NCI-H1417 treated with DMSO at 0.1 percent for 48 hours (cell line): ENCODE results near the gene HRAS.
A peak's percentile ranks its signal among the peaks of the same experiment; 100 is the strongest.

Experiments used
- DNase-seq: peaks from one replicate; lab custom pipeline; 2025; lab: John Stamatoyannopoulos, UW

Gene HRAS

DNA sequence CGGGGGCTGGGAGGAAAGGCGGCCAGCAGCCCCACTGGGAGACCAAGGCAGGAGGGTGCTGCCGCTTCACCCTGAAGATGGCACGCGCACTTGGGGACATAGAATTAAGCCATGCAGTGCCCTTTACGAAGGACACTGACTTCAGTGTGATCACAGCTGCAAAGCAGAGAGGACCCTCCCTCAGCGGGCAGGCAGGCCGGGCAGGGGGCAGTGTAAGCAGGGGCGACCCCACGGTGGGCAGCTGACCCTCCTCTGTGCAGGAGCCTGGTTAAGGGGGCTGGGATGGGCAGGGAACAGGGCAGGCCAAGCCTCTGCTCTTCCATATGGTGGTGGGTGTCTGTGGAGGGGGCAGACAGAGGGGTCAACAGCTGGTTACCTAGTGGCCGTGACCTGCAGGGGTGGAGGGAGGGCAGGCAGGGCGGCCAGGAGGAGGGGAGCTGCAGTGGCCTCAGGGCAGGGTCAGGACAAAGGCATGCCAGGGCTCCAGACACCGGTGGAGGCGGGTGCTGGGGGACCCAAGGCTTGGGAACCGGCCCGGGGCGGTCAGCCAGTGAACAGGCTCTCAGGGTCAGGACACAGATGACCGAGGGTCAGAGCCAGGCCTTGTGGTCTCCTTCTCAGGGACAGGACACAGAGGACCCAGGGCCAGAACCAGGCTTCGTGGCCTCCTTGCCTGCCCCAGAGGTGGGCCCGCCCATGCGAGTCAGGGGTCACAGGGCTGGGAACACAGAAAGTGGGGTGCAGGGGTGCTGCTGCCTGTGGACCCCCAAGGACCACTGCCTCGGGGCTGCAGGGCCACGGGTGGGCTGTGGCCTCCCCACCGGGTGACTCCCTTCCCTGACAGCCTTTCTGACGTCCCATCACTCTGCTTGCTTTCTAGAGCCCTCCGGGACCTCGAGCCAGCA lies 18.0 kb upstream of the HRAS start:
- DNase-seq, result no peak

DNA sequence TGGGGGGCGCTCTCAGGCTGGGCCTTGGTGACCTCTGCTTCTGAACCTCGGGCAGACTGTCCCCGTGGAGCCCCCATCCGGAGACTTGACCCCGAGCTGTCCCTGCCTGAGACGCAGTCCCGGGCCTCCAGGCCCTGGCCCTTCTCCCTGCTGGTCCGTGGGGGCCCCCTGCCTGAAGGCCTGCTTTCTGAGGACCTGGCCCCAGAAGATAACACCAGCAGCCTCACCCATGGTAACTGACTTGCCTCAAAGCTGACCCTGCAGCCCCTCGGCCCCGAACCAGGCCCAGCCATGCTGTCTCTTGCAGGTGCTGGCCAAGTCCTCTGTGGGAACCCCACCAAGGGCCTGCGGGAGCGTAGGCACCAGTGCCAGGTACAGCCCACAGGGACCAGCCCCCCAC lies 16.2 kb upstream of the HRAS start:
- no peak for DNase-seq

DNA sequence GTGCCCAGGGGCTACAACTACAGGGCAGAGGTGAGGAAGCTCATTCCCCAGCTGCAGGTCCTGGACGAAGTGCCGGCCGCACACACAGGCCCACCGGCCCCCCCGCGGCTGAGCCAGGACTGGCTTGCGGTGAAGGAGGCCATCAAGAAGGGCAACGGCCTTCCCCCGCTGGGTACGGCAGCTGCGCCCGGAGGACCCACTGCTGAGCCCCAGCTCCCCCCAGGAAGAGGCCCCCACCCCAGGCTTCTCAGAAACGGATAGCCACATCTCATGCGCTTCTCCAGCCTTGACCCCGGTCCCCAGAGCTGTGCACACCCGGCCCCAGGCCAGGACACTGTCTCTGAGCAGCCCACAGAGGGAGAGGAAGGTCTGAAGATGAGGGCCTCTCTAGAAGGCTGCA lies 15.8 kb upstream of the HRAS start:
- no peak for DNase-seq

DNA sequence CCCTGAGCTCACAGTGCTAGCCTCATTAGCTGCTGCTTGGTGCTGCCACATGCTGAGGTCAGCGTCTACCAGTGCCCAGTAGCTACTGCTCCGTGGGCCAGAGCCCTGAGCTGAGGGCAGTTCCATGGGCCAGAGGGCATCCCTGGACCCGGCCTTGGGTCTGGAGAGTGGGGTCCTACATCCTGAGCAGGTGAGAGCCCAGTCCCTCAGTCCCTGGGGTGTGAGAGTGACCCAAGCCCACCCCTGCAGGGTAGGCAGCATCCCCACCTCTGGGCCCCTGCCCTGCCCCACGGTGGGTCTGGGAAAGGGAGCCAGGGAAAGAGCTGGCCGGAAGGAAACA lies 15.3 kb upstream of the HRAS start:
- no peak for DNase-seq

DNA sequence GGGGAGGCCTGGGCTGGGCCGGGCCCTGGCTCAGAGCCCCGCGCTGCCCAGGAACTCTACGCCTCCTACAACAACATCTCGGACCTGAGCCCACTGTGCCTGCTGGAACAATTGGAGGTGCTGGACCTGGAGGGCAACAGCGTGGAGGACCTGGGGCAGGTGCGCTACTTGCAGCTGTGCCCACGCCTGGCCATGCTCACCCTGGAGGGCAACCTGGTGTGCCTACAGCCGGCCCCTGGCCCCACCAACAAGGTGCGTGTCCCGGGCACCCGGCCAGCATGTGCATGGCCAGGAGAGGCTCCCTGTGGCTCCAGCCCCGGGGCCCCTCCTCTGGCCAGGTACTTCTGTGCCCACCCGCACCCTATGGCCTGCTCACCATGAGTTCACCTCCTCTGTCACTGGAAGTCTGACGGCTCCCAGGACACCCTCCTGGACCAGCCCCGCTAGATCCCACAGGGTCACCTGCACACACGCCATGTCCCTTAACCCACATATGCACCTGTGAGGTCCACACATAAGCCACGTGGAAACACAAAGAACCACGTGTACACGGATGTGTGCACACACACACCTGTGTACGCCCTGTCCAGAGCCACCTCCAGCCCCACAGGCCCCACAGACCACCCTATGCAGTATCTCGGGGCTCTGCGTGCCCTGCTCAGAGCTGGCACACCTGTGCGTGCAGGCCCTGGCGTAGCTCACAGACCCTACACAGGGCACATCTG lies 14.8 kb upstream of the HRAS start:
- no peak for DNase-seq

DNA sequence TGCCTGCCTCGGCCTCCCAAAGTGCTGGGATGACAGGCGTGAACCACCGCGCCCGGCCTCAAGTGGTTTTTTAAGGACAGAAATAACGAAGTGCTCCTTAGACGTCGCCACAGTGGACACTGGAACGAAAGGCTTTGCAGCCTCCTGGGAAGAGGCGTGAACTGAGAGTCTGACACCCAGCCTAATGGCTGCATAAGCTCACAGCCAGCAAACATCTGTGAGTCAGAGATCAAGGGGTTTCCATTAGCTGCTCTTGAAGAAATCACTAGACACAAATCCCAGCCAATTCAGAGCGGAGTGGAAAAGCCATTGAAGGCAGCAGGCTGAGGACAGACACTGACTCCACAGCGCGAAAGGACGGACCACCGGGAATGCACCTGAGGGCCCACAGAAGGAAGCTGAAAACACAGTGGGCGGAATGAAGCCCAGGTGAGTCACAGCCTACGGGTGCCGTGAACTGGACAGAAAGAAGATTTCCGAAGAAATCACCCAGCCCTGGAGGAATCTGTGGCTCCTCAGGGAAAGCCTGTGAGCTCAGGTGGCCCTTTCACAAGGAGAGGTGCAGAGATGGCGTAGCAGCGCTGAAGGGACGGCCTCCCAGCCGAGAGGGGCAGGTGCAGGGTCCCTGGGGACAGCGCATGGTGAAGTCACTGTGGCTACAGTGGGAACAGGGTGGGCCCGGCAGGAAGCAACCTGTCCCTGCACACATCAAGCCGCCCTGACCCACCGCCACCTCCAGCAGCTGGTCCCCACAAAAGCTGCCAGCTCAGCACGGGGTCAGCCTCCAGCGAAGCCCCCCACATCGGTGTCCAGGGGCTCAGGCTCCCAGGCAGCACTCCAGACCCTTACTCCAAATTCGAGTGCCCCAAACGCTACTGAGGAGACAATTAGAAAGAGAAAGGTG lies 13.6 kb upstream of the HRAS start:
- DNase-seq, result no peak

DNA sequence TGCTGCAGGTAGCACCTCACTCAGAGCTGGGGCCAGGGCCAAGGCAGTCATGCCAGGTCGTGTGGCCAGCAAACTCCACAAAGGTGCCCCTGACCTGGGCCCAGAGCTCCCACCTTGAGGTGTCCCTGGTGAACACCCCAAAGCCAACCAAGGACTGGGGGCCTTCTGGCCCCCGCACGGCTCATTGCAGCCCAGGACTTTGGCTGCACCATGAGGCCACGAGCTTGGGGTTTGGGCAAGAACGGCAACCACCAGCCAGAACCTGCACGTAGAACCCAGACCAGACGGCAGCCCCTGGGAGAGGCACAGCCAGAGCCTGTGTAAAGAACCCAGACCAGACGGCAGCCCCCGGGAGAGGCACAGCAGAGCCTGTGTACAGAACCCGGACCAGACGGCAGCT lies 9.8 kb upstream of the HRAS start:
- no peak for DNase-seq

DNA sequence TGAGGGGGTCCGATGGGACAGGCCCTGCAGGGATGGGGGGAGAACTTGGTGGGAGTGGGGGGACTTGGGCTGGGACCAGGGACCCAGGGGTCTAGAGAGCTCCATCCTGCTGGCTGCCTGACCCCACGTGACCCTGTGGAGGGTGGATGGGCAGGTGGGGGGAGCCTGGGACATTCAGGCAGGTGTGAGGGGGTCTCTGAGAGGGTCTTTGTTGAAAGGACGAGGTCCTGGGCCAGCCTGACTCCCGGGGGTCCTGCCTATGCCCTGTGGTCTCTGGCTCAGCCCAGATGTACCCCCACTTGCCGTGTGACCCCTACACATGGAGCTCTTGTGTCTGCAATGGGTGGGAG lies 9.4 kb upstream of the HRAS start:
- no peak for DNase-seq

DNA sequence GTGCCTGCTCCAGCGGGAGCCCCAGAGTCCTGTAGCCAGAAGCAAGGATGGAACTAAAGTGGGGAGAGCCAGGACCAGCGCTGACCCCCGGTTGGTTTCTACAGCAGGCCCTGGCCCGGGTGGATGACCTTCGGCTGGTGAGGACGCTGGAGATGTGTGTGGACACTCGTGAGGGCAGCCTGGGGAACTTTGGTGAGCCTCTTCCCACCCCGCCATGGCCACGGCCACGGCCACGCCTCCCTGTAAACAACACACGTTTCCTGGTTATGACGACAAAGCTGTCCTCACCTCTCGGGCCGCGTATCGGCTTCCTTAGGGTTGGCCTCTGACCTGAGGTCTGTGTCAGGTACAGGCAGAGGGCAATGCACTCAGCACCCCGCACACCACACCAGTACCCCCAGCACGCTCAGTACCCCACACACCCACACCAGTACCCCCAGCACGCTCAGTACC lies 6.1 kb upstream of the HRAS start:
- DNase-seq, result no peak

DNA sequence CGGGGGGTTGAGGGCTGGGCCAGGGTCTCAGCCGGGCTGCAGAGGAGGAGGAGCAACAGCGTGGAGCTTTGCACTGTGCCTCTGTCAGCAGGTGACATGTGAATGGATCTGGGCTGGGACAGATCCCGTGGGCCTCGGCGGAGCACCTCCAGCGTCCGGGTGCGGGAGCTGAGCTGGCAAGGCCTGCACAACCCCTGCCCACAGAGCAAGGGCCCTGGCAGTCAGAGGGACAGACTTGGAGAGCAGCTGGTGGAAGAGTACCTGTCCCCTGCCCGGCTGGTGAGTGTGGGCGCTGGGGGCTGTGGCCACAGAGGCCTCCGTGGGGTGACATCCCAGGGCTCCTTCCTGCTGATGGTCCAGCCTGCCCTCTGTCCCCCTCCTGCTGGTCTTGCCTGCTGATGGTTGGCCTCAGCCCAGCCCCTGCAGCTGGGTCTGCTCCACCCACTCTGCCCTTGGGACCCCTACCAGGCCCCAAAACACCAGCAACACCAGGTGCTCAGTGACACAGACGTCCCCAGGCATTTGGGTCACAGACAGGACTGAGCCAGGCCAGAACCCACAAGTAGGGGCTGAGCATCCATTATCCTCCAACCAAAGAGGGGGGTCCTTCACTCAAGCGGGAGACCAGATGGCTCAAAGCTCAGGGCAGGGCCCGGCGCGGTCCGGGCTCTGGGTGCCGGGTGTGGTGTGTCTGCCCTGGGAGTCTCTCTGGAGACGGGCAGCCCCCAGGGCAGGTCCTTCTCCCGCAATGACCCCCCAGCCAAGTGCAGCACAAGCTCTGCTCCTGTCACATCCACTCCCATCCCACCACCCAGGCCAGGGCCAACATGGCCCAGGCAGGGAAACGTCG lies 5.4 kb upstream of the HRAS start:
- DNase-seq, result no peak

DNA sequence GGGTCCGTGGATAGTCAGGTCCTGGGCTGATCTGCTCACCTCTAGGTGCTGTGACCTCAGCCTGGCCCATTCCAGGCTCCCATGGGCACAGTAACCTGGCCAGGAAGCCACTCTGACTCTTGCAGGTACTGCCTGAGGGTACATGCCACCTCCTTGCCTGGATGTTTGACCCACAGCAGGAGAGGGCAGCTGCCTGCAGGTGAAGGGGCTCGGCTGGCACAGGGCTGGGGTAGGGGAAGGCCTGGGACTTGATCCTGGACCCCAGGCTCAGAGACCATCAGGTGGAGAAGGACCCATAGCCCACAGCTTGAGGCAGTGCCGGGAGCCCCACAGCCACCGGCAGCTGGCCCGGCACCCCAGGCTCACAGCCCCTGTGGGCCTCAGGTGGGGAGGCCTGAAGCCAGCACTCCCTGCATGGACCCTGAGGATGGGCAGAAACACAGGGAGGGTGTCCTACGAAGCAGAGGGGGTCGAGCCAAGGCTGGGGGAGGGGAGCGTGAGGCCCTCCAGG lies 4.7 kb upstream of the HRAS start:
- DNase-seq, result no peak

DNA sequence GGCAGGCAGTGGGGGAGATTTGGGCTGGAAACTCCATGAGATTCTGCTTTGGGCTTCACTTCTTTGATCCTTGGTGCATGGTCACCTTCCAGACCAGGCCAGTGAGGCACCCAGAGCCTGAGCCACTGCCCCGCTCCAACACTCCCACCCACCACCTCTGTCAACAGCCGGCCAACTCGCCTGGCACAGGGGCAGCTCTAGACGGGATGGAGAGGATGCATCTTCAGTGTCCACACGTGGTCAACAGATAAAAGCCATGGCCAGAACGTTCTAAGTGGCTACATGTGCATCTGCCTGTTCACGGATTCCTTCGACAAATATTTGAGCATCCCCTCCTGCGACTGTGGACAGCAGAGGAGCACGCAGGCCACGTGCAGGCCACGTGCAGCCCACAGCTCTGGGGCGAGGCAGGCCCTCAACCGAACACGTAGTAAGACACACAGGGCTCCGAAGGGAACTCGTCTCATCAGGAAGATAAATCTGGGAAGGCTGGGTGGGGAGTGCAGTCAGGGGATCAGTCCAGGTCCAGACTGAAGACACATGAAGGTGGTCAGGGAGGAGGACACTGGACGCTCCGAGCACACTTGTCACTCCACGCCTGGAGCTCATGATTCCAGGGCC lies 3.2 kb upstream of the HRAS start:
- DNase-seq, result no peak

DNA sequence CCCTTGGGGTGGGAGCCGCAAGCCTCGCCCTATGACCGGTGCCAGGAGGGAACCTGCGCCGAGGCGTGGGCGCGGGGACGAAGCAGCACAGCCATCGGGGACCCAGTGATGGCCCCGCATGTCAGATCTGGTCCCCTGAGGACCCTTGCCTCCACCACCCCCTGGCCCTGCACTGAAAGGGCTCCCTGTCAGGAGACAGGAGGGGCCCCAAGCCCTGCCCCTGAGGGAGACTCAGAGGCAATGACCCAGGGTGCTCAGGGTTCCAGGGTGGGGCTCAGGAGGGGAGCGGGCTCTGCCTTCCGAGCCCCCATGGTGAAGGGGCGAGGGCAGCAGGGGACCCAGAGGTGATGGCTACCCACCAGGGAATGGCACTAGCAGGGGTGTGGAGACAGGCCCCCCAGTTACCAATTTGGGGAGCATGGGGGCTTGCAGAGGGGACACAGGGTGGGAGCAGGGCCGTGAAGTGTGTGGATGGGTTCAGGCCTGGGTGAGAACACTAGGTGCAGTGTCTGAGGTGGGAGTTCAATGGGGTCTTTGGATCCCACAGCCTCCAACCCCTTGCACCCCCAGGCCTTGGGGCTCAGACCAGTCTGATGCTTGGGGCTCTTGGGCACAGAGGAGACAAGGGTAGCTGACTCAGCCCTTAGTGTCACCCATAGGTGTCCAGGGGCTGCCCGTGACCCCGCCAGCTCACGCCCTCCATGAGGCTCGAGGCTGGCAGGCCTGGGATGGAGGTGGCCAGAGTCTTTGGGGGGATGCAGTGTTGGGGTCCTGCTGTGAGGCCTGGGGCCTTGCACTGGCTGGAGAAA lies 2.5 kb upstream of the HRAS start:
- no peak for DNase-seq

DNA sequence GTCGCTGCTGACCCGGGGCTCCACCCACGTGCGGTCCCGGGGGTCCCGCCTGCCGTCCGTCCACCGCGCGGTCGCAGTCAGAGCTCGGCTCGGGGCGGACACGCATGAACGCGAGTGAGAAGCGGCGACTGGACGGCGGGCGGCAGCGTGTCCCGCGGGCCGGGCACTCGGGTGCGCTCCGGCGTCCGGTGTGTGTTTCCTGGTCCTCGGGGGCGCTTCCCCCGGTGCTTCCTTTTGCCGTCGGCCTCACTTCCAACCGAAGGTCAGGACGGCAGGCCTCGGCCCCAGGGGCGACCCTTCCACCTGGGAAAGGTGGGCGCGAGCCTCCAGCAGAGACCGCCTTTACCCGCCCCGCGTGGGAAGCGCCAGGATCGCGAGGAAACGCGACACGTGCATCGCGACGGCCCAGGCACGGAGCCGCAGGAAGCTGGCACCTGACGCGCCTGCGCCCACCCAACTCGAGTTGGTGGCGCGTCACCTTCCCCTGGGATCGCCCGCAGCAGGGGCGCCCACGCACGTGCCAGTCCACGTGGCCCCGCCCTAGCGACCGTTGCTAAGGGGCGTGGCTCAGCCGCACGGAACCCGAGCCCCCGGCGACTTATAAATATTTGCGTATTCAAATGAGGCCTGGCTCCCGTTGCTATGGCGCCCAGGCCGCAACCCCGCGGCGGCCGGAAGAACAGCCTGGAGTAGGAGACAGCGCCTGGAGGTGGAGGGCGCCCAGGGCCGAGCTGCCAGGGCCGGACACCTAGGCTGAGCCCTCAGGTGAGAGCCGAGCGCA lies 1.7 kb upstream of the HRAS start, which contains the start of gene LRRC56:
Gene LRRC56, plus strand, starts transcription at position 687 of the 781 bp plus-strand sequence. CDS start 3,158 bp downstream, outside the sequence.
- peak; percentile 38 for DNase-seq

DNA sequence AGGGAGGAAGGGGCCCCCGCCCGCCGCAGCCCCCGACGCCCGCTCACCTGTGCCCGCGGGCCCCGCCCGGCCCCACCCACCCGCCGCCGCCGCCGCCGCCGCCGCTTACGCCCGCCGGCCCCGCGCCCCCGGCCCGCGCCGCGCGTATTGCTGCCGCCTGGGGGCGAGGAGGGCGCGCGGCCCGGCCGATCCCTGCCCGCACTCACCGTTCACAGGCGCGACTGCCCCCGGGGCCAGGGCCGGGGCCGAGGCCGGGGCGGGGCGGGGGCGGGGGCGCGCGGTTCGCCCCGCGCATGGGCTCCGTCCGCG lies 212 bp downstream of the HRAS start:
- no peak for DNase-seq

DNA sequence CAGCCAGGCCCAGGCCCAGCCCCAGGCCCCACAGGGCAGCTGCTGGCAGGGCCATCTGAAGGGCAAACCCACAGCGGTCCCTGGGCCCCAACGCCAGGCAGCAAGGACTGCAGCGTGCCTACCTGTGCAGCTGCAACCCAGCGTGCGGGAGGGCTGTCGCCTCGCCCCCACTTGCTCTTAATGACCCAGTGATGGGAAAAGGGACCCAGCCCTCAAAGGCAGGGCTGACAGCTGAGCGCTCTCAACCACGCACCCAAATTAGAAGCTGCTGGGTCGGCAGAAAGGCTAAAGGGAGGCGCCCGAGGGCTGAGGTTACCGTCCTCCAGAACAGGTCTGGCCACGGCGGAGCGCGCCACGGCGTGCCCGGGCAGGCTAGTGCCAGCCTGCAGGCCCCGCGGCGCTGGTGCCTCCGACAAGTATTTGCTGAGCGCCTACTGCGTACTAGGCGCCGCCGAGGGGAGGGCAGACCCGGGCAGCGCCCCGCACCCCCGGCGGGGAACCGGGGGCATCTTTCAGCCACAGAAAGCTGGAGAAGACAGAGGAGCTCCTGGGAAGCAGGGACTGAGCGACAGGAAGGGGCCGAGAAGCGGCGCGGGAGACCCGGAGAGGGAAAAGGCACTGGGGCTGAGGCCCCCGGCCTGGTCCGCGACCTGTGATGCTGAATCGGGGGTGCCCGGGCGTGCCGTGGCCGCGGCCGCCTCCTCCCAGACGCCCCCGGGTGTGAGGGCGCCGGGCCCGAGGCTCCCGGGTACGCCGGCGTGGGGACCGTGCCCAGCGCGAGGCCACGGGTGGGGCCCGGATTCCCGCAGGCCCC lies 773 bp downstream of the HRAS start:
- no peak for DNase-seq

DNA sequence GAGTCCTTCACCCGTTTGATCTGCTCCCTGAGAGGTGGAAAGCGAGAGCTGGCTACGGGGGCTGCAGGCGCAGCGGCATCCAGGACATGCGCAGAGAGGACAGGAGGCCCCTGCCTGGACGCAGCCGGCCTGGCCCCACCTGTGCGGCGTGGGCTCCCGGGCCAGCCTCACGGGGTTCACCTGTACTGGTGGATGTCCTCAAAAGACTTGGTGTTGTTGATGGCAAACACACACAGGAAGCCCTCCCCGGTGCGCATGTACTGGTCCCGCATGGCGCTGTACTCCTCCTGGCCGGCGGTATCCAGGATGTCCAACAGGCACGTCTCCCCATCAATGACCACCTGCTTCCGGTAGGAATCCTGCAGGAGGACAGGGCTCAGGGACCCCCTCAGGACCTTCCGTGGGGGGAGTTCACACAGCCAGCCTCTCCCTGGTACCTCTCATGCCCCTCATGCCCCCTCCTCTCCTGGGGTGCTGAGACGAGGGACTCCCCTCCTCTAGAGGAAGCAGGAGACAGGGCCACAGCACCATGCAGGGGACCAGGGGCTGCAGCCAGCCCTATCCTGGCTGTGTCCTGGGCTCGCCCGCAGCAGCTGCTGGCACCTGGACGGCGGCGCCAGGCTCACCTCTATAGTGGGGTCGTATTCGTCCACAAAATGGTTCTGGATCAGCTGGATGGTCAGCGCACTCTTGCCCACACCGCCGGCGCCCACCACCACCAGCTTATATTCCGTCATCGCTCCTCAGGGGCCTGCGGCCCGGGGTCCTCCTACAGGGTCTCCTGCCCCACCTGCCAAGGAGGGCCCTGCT lies 1.6 kb downstream of the HRAS start:
- DNase-seq, result no peak
